ENCODE results near the gene PSMC6.

The PSMC6 gene

GRCh38 chr14:52706724-52707706 lies at the start of gene PSMC6:
TSS of gene PSMC6 (plus strand) at chr14:52707200. CDS start at chr14:52707220, 20 bp downstream.
- DNase-seq, result peak; percentile 84

GRCh38 chr14:52660325-52660724 lies 46.7 kb upstream of the PSMC6 start:
- no peak for DNase-seq

DNA sequence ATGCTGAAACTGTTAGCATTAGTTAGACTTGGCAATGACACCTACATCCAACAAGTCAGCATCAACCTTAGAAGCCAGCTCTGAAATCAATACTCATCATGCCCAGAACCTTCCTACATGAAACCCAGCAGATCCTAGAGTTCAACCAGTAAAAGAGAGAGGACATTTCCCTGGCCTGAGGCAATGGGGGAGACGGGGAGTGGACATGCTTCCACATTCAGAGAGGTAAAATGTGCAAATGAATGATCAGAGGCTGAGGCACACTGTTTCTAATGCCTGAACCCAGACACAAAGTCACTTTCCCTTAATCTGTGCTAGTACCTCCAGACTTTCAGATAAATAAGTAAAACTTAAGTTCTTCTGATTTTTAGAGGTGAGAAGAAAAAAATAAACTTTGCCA lies 46.2 kb upstream of the PSMC6 start:
- DNase-seq, result no peak

GRCh38 chr14:52661314-52661713 lies 45.7 kb upstream of the PSMC6 start:
- DNase-seq, result no peak

DNA sequence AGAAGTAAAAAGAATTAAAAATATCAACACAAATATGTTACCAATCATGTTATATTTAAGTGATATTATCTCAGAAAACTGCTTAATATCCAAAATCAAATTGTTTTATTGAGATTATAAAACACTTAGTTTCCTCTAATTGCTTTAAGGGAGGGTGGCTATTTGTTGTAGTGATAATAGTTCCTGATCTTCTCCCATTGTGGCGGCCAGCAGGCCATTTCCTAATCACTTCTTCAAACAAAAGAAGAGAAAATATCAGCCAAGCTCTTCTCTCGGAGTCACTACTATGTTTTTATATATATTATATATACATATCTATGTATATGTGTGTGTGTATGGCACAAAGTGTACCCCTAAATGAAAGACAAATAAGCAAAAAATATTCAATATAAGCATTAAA lies 43.1 kb upstream of the PSMC6 start:
- no peak for DNase-seq

- DNase-seq, result no peak
Measured at GRCh38 chr14:52678591-52678990, 28.4 kb upstream of the PSMC6 start.

- no peak for DNase-seq
Measured at GRCh38 chr14:52683985-52684520, 22.9 kb upstream of the PSMC6 start.

DNA sequence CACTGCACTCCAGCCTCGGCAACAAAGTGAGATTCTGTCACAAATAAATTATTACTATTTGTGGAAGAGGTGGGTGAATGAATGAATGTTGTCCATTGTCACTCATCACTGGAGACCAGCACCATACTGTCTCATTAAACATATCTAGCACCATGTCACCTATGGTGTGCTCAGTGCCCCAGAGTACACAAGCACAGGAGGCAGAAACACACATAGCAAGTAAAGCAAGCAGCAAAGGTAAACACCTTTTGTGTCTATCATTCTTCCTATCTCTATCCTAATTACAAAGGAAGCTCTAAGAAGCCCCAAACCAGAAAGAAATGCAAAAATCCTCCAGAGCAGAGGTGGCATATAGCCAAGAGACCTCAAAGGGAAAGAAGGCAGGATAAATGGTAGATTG lies 20.8 kb upstream of the PSMC6 start:
- no peak for DNase-seq

DNA sequence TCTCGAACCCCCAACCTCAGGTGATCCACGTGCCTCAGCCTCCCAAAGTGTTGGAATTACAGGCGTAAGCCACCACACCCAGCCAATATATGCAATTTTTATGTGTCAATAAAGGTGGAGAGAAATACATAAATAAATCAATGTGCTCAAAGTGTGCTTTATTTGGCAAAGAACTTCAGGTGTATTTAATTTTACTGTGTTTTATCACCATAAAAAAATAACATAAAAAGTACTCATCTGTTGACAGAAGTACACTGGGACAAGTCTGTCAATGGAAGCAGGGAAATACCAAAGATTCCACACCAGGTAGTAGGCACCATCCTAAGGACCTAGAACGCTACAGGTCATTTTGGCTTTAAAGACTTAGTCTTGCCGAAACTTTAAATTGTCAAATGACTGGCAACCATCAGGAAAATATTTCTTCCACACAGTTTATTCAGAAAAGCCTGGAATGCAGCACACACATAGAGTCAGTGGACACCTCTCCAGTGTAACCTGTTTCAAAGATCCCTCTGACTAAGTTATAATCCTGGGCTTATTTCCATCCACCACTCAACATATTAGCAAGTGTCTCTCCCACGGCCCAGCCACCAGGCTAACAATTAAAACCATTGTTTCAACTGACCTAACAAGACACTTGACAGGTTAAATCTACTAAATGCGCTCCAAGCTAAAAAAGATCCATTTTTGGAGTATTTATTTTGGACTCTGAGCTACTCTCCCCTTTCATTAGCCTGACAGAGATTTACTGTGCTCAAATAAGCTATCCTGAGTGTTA lies 15.8 kb upstream of the PSMC6 start:
- DNase-seq, result no peak

DNA sequence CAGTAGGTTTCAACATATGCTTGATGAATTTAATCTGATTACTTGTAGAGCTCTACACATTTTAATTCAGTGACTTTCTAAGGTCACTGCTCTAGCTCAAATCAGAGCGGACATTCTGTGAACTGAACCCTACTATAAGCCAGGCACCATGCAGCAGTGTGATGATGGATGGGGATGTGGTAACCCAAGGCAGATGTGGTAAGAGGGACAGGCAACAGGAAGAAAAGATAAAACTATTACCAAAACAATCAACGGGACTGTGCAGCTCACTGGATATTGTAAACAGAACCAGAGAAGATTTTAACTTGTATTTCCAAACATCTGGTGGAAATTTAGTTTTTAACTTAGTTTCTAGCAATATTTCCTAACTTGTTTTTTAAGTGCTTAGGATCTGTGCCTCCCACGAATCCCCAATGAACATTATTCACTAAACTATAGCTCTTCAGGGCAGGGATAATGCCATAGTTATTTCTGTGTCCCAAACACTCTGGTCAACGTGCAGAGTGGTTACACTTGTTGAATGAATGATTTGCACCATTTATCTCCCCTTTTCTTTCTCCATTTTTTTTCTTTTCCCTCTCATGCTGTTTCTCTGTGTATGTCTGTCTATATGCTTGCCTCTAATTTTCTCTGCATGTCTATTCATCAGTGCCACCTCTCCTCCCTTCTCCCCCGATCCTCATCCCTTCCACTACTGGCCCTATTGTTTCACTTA lies 14.6 kb upstream of the PSMC6 start:
- DNase-seq, result peak; percentile 62

GRCh38 chr14:52693036-52693435 lies 14.0 kb upstream of the PSMC6 start:
- DNase-seq, result no peak

GRCh38 chr14:52693532-52693931 lies 13.5 kb upstream of the PSMC6 start:
- no peak for DNase-seq

DNA sequence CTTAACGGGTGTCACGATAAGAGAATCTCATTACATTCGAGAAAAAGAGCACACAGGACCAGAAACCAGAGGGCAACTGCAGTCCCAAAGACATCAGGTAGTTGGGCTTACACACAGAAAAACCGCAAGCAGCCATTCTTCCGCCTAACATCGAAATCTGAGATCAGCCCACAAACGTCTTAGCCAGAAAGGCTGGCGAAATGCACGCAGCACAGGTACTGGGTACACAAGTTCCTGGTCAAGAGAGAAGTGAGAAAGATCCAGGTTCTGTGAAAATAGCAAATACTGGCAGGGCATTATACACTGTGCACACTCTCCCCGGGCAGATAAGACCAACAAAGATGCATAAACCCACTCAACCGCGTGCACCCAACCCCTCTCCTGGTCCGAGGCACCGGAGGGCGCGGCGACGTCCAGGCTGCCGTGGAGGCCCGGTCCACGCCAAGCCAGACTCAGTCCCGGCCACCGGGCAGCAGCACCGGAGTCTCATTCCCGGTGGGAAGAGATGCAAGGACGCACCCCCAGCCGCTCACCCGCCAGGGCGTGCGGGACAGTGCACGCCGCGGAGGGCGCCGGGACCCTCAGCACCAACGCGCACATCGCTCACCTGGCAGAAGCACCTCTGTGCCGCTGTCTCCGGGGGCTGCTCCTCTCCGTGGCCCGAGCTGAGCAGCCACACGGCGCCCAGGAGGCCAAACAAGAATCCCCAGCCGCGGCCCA lies 12.1 kb upstream of the PSMC6 start:
- DNase-seq, result peak; percentile 46

- DNase-seq, result peak; percentile 12
Measured at GRCh38 chr14:52695481-52696091, 11.4 kb upstream of the PSMC6 start, which contains the start of gene ERO1A. TSS of gene ERO1A (minus strand) at chr14:52695558. CDS start at chr14:52695481, 77 bp downstream.

DNA sequence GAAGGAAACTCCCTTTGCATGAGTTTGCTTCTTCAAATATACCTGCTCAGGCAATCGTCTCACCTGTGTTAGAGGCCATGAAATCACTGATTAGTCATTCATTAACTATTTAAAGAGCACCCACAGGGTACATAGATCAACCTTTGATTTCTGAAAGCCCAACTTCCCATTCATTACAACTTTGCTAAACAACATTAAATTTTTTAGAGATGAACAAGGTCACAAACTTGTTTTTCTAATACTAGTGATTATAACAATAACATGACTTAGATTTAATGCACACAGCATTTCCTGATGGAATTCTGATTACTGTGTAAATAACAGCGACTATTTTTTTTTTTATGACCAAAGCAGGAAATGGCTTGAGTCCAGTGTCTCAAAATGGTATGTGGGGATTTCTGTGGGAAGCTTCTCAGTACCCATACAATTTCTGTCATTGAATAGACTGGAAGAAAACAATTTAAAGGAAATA lies 6.3 kb upstream of the PSMC6 start:
- no peak for DNase-seq

DNA sequence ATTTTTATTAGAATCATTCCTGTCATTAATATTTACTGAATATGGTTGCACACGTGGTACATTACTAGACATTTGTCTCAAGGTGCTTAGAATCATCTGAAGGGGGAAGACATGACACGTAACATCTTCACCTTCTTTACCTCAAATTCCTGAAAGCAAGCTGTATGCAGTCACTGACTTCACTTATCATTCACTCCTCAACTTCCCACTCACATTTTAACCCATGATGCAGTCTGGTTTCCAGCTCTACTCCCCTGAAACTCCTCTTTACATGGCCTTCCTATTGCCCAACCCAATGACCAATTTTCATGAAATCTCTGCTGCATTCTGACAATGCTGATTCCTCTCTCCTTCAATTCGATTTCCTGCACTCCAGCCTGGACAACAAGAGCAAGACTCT lies 5.8 kb upstream of the PSMC6 start:
- no peak for DNase-seq

DNA sequence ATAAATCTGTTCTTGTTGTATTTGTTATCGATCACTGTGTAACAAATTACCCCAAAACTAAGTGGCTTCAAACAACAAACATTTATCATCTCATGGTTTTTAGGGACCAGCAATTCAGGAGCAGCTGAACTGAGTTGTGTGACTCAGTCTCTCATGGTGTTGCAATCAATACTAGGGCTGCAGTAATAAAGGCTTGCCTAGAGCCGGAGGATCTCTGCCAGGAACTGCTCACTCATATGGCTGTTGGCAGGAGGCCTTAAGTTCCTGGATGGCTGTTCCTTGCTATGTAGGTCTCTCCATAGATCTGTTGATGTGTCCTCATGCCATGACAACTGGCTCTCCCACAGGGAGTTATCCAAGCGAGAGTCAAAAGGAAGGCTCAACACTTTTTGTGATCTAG lies 3.8 kb upstream of the PSMC6 start:
- no peak for DNase-seq

DNA sequence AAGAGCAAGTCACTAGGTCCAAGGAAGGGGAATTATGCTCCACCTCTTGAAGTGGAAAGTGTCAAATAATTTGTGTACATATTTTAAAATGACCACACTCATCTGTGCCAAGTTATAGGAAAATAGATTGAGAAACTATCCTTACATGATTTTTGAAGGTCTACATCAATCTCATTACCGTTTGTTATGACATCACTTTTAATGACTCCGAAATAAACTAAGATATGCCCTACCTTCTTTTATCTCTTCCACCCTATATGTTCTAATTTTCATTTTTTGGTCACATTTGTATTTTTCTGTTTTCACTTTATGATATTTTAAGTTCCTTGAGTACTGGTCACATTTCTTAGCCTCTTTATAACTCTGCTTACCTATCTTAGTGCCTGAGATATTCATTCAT lies 3.3 kb upstream of the PSMC6 start:
- no peak for DNase-seq

DNA sequence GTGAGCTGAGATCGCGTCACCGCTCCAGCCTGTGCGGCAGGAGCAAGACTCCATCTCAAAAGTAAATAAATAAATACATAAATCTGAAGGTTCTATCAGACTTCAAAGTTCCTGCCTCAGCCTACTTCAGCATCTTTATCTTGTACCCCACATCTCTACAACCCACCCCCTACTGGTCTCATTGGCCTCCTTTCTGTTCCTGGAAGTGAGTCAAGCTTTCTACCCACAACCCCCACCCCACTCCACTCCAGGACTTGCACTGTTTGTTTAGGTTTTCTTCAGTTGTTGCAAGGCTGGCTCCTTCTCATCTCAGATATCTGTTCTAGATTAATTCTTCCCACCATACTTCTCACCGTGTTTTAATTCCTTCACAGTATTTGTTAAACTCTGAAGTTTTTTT lies 714 bp upstream of the PSMC6 start:
- no peak for DNase-seq

DNA sequence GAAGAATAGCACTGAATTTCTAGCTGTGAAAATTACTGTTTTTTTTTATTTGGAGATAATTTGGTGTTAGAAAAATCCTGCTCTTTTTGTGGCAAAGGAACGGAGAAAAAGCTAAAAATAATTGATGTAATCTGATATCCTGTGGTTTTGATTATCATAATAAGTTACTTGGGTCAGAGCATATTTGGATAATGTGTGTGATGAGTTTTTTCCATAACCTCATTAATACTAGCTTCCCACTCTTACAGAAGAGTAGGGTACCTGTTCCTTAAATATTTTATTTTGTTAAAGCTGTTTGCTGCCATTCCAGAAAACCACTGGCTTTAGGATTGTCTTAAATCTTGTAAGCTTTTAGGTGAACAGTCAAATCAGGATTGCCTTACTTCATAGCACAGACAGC lies 4.7 kb downstream of the PSMC6 start:
- no peak for DNase-seq

DNA sequence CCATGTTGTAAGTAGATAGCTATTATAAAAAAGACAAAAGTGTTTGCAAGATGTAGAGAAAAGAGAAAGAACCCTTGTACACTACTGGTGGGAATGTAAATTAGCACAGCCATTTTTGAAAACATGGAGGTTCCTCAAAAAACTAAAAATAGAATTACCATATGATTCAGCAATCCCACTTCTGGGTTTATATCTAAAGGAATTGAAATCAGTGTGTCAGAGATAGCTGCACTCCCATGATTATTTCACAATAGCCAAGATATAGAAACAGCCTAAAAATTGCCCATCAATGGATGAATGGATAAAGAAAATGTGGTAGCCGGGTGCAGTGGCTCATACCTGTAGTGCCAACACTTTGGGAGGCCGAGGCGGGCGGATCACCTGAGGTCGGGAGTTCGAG lies 9.2 kb downstream of the PSMC6 start:
- no peak for DNase-seq
